ENCODE measurements around the gene MRPL21.
"Not testable (repeated sequence)": the region's sequence is repeated elsewhere in the genome, so short reads cannot be mapped to it uniquely, and the experiment has no call there.

MRPL21 gene

GRCh38 chr11:68868221-68868835, 35.3 kb downstream of the MRPL21 start:
- no peak for FAIRE-seq
- DNase-seq (ENCODE audit: low spot score) = no peak

- FAIRE-seq = no peak
- DNase-seq (ENCODE audit: low spot score) = no peak
These were observed 36.6 kb downstream of the MRPL21 start for GRCh38 chr11:68867066-68867465.

GRCh38 chr11:68865241-68865640, 38.4 kb downstream of the MRPL21 start:
- DNase-seq (ENCODE audit: low spot score) (no peak), FAIRE-seq (no peak)

- DNase-seq (ENCODE audit: low spot score) (no peak), FAIRE-seq (no peak)
These were observed 39.9 kb downstream of the MRPL21 start for GRCh38 chr11:68863553-68864265.

- DNase-seq (ENCODE audit: low spot score) (no peak), FAIRE-seq (no peak)
These were observed 41.2 kb downstream of the MRPL21 start for GRCh38 chr11:68862421-68862820.

GRCh38 chr11:68859123-68859522, 44.5 kb downstream of the MRPL21 start:
- no peak for DNase-seq (ENCODE audit: low spot score)
- FAIRE-seq = no peak

GRCh38 chr11:68857037-68857586, 46.5 kb downstream of the MRPL21 start:
- DNase-seq (ENCODE audit: low spot score) (no peak), FAIRE-seq (no peak)

- FAIRE-seq; DNase-seq (ENCODE audit: low spot score): not testable (repeated sequence)
These were observed 47.1 kb downstream of the MRPL21 start for GRCh38 chr11:68856425-68857030.

- DNase-seq (ENCODE audit: low spot score) (no peak), FAIRE-seq (no peak)
These were observed 48.2 kb downstream of the MRPL21 start for GRCh38 chr11:68855205-68855981.

- no peak for FAIRE-seq
These were observed 49.2 kb downstream of the MRPL21 start for GRCh38 chr11:68854273-68854958.

GRCh38 chr11:68852628-68853027, 51.0 kb downstream of the MRPL21 start:
- FAIRE-seq (no peak), DNase-seq (ENCODE audit: low spot score) (no peak)

More at GRCh38 chr11:68854273-68854958, 49.2 kb downstream of the MRPL21 start:
- DNase-seq (ENCODE audit: low spot score) = no peak

- DNase-seq (ENCODE audit: low spot score) (no peak), FAIRE-seq (no peak)
These were observed 55.2 kb downstream of the MRPL21 start for GRCh38 chr11:68848429-68848828.

- no peak for DNase-seq (ENCODE audit: low spot score)
- no peak for FAIRE-seq
These were observed 56.2 kb downstream of the MRPL21 start for GRCh38 chr11:68847395-68847794.

GRCh38 chr11:68845351-68846002, 58.2 kb downstream of the MRPL21 start:
- DNase-seq (ENCODE audit: low spot score) (no peak), FAIRE-seq (no peak)

- FAIRE-seq = no peak
- DNase-seq (ENCODE audit: low spot score) = no peak
These were observed 58.8 kb downstream of the MRPL21 start for GRCh38 chr11:68844801-68845200.

- FAIRE-seq (no peak), DNase-seq (ENCODE audit: low spot score) (no peak)
These were observed 59.3 kb downstream of the MRPL21 start for GRCh38 chr11:68844376-68844775.

- DNase-seq (ENCODE audit: low spot score) = no peak
These were observed 59.8 kb downstream of the MRPL21 start for GRCh38 chr11:68843703-68844312.

GRCh38 chr11:68843052-68843561, 60.5 kb downstream of the MRPL21 start:
- DNase-seq (ENCODE audit: low spot score) = no peak
- no peak for FAIRE-seq

More at GRCh38 chr11:68843703-68844312, 59.8 kb downstream of the MRPL21 start:
- FAIRE-seq = no peak

- DNase-seq (ENCODE audit: low spot score) (no peak), FAIRE-seq (no peak)
These were observed 61.1 kb downstream of the MRPL21 start for GRCh38 chr11:68842427-68843051.
